Colonic mucosa (tissue), 4 donors: ENCODE measurements around the gene ALOXE3. TPM values are rescaled to one million over a fixed set of nuclear protein-coding genes. Genes with fewer than 3 reads are reported as not detected.

Experiments used
- DNase-seq: peaks from one replicate; pipeline ENCODE4 v3.0.0-alpha.2; 2020
- H3K27ac ChIP-seq: fragments of 200-600 bp; one replicate; pipeline ENCODE4 v1.8.0; 2021
- H3K27me3 ChIP-seq: fragments of 200-600 bp; one replicate; pipeline ENCODE4 v1.8.0; 2021
- H3K36me3 ChIP-seq: fragments of 200-600 bp; one replicate; pipeline ENCODE4 v1.8.0; 2021
- H3K4me1 ChIP-seq: fragments of 200-600 bp; one replicate; pipeline ENCODE4 v1.8.0; 2021; ENCODE audit warnings: mild to moderate bottlenecking
- H3K4me3 ChIP-seq: fragments of 200-600 bp; one replicate; pipeline ENCODE4 v1.8.0; 2021
- H3K9ac ChIP-seq, 2 donors: one replicate each; pipeline ENCODE4 v1.7.0; 2013; ENCODE audit warnings: control low read depth in 2 of 2, low read depth in 2 of 2, low read length in 2 of 2
- H3K9me3 ChIP-seq: fragments of 200-600 bp; one replicate; pipeline ENCODE4 v1.8.0; 2021
- CTCF ChIP-seq: fragments of 200-600 bp; IDR thresholded peaks from one replicate; pipeline ENCODE4 v1.8.0; 2022; ENCODE audit warnings: antibody characterized with exemption, mild to moderate bottlenecking
- intact Hi-C: fragments of 100-400 bp; cut with DNase I; formaldehyde crosslinking; loops from one replicate; pipeline ENCODE4 v1.14.1; 2022
- total RNA-seq, 2 donors: library from RNA; stranded (reverse); fragmentation: NEBNext Ultra II Directional in 1 of 2; extraction: Animal tissue kit (Norgen Biotek cat#: 25700) in 1 of 2; gene quantifications; one replicate each; pipeline ENCODE4 v1.2.1, GENCODE V29; 2021
- donor health status: healthy.
- donor health status: DM: no; HTN: no; CAD: no.
- donor health status: DM: no; HTN: no; CAD: no.

The ALOXE3 gene
- total RNA-seq, 2 donors from 2014 or later = not detected

DNA sequence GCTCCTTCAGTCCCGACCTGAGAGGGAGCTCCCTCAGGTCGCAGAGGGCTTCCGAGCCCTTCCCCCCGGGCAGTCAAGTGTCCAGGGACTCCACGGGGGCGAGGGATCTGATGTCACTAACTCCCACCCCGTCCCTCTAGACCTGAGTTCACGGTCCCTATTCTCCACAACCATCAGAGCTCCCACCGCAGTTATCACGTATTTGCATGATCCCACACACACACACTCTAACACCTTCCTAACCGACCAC, 37.6 kb upstream of the ALOXE3 start:
- Histone ChIP-seq H3K9ac (peak overlapping the region; percentile 99 to 100), H3K4me1 (peaks cover 17% of the 10 kb centered on the region), H3K4me3 (peak overlapping the region; percentile 57), H3K27me3 (no peaks in the 10 kb centered on the region), H3K36me3 (no peaks in the 10 kb centered on the region), H3K9me3 (no peaks in the 10 kb centered on the region), H3K27ac (peak overlapping the region; percentile 93)
- intact Hi-C loops = no loop called here
- TF ChIP-seq CTCF = no peak
- DNase-seq = no peak

GRCh38 chr17:8155231-8155995, 37.1 kb upstream of the ALOXE3 start:
- H3K27ac ChIP-seq = peak overlapping the region; percentile 93
- no peaks in the 10 kb centered on the region for H3K36me3 ChIP-seq
- H3K4me1 ChIP-seq = peaks cover 20% of the 10 kb centered on the region
- H3K4me3 ChIP-seq = peak overlapping the region; percentile 57
- peak overlapping the region; percentile 99 to 100 for H3K9ac ChIP-seq
- no peak for TF ChIP-seq CTCF
- no peaks in the 10 kb centered on the region for H3K27me3 ChIP-seq
- DNase-seq = no peak
- intact Hi-C loops = no loop called here
- H3K9me3 ChIP-seq = no peaks in the 10 kb centered on the region

DNA sequence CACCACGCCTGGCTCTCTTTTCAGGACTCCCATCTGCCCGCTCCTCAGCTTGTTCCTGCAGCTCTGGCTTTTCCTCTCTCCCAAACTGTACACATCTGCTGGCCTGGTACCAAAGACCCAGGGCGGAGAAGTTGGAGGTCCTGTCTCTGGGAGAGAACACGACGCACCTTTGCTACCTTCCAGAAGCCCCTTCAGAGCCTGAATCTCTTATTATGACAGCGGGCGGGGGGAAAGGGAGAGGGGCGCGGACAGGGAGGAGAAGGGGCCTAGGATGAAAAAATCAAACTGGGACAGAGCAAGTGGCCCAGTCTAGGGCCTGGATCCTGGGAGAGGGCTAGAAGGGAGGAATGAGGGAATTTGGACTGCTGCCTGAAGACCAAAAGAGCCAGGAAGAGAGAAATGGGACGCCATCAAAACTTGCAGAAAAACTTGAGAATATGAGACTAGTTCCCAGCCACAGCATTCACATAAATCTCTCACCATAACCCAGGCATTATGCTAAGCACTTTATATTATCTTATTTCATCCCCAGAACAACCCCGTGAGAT, 36.4 kb upstream of the ALOXE3 start:
- H3K4me1 ChIP-seq = peaks cover 21% of the 10 kb centered on the region
- no peak for DNase-seq
- peak overlapping the region; percentile 57 for H3K4me3 ChIP-seq
- H3K9ac ChIP-seq = peak overlapping the region; percentile 99 to 100
- peak overlapping the region; percentile 93 for H3K27ac ChIP-seq
- no peaks in the 10 kb centered on the region for H3K27me3 ChIP-seq
- no peaks in the 10 kb centered on the region for H3K9me3 ChIP-seq
- peaks cover 4% of the 10 kb centered on the region for H3K36me3 ChIP-seq
- no peak for TF ChIP-seq CTCF
- intact Hi-C loops = no loop called here

DNA sequence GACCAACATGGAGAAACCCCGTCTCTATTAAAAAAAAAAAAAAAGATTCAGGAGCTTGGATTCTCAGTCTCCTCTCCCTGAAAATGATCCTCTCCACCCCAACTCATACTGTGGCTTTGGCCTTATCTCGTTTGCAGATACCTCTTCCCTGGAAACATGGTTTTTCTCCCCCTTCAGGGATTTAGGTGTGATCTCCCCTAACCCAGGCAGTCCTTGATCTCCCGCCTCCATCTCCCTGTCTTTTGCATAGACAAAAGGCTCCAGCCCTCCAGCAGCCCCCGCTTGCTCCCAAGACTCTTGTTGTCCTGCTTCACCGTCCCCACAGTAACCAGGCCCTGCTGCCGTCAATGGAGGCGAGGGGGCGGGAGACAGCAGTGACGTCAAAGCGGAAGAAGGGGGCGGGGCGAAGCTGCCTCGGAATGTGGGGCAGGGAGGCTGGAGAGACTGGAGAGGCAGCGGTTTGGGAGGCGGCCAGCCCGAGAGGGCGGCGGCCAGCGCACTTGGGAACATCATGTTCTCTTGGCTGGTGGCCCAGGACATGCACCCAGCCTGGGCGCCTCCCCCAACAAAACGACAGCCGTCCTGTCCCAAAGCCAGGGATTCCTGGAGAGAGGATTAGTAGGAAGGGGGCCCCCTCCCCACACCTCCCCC, 35.8 kb upstream of the ALOXE3 start:
- Histone ChIP-seq H3K36me3 (peaks cover 10% of the 10 kb centered on the region), H3K27me3 (no peaks in the 10 kb centered on the region), H3K4me1 (peaks cover 21% of the 10 kb centered on the region), H3K9me3 (no peaks in the 10 kb centered on the region), H3K4me3 (peak overlapping the region; percentile 57), H3K9ac (peak overlapping the region; percentile 99 to 100), H3K27ac (peak overlapping the region; percentile 93)
- TF ChIP-seq CTCF = no peak
- peak; percentile 100 for DNase-seq
- intact Hi-C loops = no loop called here

GRCh38 chr17:8153525-8153956, 35.2 kb upstream of the ALOXE3 start:
- Histone ChIP-seq H3K27me3 (no peaks in the 10 kb centered on the region), H3K9ac (peak overlapping the region; percentile 66 to 100), H3K4me3 (peak overlapping the region; percentile 3), H3K9me3 (no peaks in the 10 kb centered on the region), H3K36me3 (peaks cover 10% of the 10 kb centered on the region), H3K4me1 (peaks cover 21% of the 10 kb centered on the region), H3K27ac (peak overlapping the region; percentile 93)
- intact Hi-C loops = no loop called here
- TF ChIP-seq CTCF = no peak
- DNase-seq = peak; percentile 90
